22Rv1 (cell line): ENCODE measurements around the gene TNFAIP8L2.
A peak's percentile ranks its signal among the peaks of the same experiment; 100 is the strongest.
"Not testable (repeated sequence)": the region's sequence is repeated elsewhere in the genome, so short reads cannot be mapped to it uniquely, and the experiment has no call there.

ENCODE experiments used
- H3K27ac ChIP-seq: fragments of 450-650 bp; 2 replicates; pipeline ENCODE4 v1.5.1; 2017
- ZFX ChIP-seq: fragments of 450-650 bp; IDR thresholded peaks from 2 replicates; pipeline ENCODE4 v1.6.1; 2017; ENCODE audit warnings: antibody characterized with exemption, borderline replicate concordance
- TF ChIP-seq, protein P1 (sequence below): fragments of 450-650 bp; IDR thresholded peaks from 2 replicates; pipeline ENCODE4 v1.5.1; 2017; ENCODE audit warnings: mild to moderate bottlenecking

TNFAIP8L2 gene

DNA sequence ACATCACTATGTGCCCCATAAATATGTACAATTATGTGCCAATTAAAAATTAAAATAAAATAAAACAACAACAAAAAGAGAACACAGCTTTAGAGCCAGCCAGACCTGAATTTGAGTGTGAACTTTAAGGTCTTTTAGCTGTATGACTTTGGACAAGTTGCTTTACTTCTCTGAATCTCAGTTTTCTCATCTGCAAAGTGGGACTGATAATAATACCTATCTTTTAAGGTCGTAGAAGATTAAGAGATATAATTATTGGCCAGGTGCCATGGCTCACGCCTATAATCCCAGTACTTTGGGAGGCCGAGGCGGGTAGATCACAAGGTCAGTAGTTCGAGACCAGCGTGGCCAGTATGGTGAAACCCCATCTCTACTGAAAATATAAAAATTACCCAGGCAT, 36.9 kb downstream of the TNFAIP8L2 start:
- TF ChIP-seq, protein P1, sequence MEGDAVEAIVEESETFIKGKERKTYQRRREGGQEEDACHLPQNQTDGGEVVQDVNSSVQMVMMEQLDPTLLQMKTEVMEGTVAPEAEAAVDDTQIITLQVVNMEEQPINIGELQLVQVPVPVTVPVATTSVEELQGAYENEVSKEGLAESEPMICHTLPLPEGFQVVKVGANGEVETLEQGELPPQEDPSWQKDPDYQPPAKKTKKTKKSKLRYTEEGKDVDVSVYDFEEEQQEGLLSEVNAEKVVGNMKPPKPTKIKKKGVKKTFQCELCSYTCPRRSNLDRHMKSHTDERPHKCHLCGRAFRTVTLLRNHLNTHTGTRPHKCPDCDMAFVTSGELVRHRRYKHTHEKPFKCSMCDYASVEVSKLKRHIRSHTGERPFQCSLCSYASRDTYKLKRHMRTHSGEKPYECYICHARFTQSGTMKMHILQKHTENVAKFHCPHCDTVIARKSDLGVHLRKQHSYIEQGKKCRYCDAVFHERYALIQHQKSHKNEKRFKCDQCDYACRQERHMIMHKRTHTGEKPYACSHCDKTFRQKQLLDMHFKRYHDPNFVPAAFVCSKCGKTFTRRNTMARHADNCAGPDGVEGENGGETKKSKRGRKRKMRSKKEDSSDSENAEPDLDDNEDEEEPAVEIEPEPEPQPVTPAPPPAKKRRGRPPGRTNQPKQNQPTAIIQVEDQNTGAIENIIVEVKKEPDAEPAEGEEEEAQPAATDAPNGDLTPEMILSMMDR: no peak
- TF ChIP-seq ZFX: no peak

DNA sequence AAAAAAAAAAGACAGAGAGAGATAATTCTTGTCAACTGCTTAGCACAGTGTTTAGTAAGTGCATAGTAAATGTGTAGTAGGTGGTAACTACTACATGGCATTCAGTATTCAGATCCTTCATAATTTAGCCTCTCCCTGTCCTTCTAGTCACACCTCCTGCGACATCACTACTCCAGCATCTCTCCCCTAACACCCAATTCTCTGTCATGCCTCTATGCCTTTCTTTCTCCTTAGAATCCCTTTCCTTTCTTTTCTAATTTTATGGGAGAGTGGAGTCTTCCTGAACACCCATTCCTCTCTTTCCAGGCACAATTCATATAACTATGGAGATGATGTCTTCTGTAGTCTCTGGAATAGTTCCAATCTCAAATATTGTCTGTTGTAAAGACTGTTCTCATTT, 37.4 kb downstream of the TNFAIP8L2 start:
- no peak overlapping the region for H3K27ac ChIP-seq
- TF ChIP-seq ZFX: no peak
- TF ChIP-seq, protein P1: no peak

More for the DNA sequence above, 36.9 kb downstream of the TNFAIP8L2 start:
- no peak overlapping the region for H3K27ac ChIP-seq

DNA sequence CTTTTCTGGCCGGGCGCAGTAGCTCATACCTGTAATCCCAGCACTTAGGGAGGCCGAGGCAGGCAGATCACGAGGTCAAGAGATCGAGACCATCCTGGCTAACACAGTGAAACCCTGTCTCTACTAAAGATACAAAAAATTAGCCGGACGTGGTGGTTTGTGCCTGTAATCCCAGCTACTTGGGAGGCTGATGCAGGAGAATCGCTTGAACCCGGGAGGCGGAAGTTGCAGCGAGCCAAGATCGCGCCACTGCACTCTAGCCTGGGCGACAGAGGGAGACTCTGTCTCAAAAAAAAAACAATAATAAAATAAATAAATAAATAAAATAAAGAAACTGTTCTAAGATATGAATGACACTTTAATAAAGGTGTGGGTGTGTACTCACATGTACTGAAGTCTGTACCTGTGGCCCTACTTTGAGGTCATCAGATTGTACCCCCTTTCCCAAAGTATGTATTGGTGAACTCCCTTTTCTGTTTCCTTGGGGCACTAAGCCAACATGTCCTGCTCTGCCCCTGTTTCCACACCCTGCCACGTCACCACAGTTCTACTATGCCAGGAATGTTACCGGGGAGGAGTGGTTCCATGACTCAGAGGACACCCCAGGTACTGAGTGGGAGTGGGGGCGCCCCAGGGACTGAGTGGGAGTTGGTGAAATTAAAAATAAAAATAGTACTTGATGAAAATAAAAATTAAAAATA, 38.6 kb downstream of the TNFAIP8L2 start:
- peak overlapping the region; percentile 93; the same call in 1 of the 2 replicates for H3K27ac ChIP-seq

DNA sequence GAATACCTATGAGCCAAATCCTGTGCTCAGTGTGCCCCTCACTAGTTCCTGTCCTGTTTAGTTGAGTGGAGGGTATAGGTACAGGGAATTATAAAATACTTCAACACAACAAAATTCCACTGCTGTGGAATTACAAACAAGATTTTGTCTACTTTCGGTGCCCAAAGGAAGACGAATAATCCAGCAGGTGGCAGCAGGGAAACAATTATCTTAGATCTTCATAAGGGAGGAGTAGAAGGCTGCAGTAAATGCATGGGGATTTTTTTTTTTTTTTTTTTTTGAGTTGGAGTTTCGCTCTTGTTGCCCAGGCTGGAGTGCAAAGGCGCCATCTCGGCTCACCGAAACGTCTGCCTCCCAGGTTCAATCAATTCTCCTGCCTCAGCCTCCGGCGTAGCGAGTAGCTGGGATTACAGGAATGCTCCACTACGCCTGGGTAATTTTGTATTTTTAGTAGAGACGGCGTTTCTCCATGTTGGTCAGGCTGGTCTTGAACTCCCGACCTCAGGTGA, 39.9 kb downstream of the TNFAIP8L2 start:
- no peak for TF ChIP-seq ZFX
- TF ChIP-seq, protein P1: peak; percentile 92
- H3K27ac ChIP-seq: peak overlapping the region; percentile 93

DNA sequence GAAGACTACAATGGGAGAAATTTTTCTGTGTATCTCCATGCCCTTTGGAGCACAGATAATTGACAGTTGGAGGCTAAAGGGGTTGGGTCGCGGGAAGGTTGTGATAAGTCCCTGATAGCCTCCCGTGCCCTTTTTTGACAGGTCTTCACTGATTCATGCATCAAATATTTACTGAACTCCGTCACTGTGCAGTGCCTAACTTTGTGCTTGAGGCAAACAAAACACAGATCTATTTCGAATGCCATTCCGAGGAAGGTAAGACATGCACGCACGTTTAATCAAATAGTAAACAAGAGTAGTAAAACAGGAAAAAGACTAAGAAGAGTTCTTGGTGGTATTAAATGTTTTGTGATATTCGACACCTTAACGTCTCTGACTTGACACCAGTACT, 41.4 kb downstream of the TNFAIP8L2 start:
- peak overlapping the region; percentile 93 for H3K27ac ChIP-seq
- TF ChIP-seq ZFX: no peak
- TF ChIP-seq, protein P1: no peak

DNA sequence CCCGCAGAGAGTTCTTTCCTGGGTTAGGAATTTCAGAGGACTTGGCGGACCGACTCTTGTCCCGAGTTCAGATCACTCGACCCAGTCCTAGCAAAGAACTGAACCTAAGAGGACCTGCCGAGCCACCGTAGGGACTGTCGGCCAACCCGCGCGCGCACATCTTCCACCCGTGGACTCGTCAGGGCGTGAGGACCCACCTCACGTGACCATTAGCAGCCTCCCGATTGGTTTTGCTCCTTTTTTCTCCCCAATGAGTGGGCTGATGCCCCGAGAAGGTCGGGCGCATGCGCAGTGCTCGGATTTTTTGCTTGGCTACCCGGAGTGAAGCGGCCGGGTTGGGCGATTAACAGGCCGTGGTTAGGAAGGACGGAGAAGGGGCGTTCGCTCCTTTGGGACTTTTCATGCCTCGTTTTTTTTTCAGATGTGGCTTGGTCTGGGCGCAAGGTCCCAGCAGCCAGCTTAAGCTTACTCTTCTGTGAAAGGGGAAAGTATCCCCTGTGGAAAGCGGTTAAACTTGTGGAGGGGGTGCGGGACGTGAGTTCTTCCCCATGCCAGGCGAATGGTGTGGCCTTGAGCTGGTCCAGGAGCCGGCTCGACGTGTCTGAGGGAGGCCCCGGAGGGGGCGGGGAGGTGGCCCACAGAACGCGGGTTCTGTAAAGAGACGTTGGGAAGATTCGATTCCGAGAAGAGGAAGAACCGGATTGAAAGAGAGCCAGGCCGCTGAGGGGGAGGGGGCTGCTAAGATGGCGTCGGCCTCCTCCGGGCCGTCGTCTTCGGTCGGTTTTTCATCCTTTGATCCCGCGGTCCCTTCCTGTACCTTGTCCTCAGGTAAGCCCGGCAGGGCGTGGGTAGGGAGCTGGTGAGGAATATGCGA, 42.0 kb downstream of the TNFAIP8L2 start, which contains the start of gene PIP5K1A:
Gene PIP5K1A (plus strand): TSS at position 299 of the 874 bp plus-strand sequence. CDS start 445 bp downstream, at position 744.
- H3K27ac ChIP-seq: peak within 1 kb of the TSS; percentile 93
- TF ChIP-seq, protein P1: no peak
- TF ChIP-seq ZFX: no peak

DNA sequence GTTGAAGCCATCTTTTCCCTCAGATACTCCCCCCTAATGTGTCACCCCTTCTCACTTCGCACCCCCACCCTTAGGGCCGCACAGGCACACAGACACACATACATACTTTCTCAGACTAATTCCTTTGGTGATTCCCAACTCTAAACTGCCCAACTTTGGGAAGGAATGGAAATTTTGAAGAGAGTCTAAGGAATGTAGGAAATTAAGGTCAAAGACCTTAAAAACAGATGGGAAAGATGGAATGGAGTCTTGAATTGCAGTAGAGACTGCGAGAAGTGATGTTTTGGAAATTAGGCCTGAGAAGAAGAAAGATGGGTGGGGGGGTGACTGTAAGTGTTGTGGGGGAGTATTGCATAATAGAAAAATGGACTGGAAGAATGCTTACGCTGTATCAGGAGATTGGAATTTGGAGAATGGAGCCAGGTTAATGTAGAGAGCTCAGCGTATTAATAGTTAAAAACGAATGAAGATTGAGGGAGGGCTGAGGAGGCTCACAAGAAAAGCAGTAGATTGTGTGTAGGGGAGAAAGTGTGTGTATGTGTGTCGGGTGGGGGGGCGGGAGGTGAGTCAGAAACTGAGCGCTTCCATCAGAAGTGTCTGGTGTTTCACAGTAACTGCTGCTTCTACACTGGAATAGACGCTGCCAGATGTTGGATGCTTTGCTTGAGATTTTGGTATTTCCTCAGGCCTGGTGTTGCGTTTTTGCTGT, 43.6 kb downstream of the TNFAIP8L2 start:
- H3K27ac ChIP-seq: peak overlapping the region; percentile 93
- TF ChIP-seq, protein P1: no peak
- TF ChIP-seq ZFX: no peak

DNA sequence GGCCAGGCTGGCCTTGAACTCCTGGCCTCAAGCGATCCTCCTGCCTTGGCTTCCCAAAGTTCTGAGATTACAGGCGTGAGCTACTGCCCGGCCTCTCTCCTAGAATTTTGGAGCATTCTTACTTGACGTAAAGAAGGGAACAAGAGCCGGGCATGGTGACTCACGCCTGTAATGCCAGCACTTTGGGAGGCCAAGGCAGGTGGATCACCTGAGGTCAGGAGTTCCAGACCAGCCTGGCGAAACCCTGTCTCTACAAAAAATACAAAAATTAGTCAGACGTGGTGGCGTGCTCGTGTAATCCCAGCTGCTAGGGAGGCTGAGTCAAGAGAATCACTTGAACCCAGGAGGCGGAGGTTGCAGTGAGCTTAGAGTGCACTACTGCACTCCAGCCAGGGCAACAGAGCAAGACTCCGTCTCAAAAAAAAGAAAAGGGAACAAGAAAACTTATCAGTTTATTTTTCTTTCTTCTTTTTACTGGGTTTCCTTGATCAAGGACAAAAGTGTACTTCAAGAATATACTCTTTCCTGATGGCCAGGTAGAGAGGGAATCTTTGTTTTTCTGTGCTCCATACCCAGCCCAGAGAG, 49.0 kb downstream of the TNFAIP8L2 start:
- H3K27ac ChIP-seq: not testable (repeated sequence)
